GM23338 (cell line): ENCODE measurements around the gene SLC9A9. TPM values are rescaled to one million over a fixed set of nuclear protein-coding genes. Genes with fewer than 3 reads are reported as not detected.

Experiments
- ATAC-seq: fragments of 200-7000 bp; cut with Tn5 transposase; 3 replicates; pipeline ENCODE4 v1.9.1; 2020
- DNase-seq: peaks from one replicate; pipeline ENCODE4 v3.0.0-alpha.2; 2015; ENCODE audit warnings: low spot score
- H2AFZ ChIP-seq: fragments of 200-600 bp; sonication (generic); 2 replicates; pipeline ENCODE4 v1.8.0; 2016; ENCODE audit warnings: antibody characterized with exemption, mild to moderate bottlenecking, moderate library complexity
- H3F3A ChIP-seq: fragments of 200-600 bp; sonication (generic); replicated peaks from 2 replicates; pipeline ENCODE4 v1.8.0; 2017; ENCODE audit warnings: antibody characterized with exemption, mixed run types, low read depth
- H3K27ac ChIP-seq: fragments of 200-600 bp; sonication (generic); 2 replicates; pipeline ENCODE4 v1.6.1; 2016; ENCODE audit warnings: low read depth
- H3K27me3 ChIP-seq: fragments of 200-600 bp; sonication (generic); 2 replicates; pipeline ENCODE4 v1.8.0; 2016; ENCODE audit warnings: mild to moderate bottlenecking, mixed run types, moderate library complexity; ENCODE audit not compliant: insufficient read depth
- H3K36me3 ChIP-seq: fragments of 200-600 bp; sonication (generic); 2 replicates; pipeline ENCODE4 v1.8.0; 2016; ENCODE audit warnings: mild to moderate bottlenecking; ENCODE audit not compliant: insufficient read depth
- H3K4me1 ChIP-seq: fragments of 200-600 bp; sonication (generic); 2 replicates; pipeline ENCODE4 v1.8.0; 2016; ENCODE audit warnings: mild to moderate bottlenecking, moderate library complexity; ENCODE audit not compliant: insufficient read depth
- H3K4me2 ChIP-seq: fragments of 200-600 bp; sonication (generic); 2 replicates; pipeline ENCODE4 v1.7.1; 2017; ENCODE audit warnings: mixed run types
- H3K4me3 ChIP-seq: fragments of 200-600 bp; sonication (generic); 2 replicates; pipeline ENCODE4 v1.6.1; 2016; ENCODE audit warnings: mixed run types
- H3K79me2 ChIP-seq: fragments of 200-600 bp; sonication (generic); replicated peaks from 2 replicates; pipeline ENCODE4 v1.8.0; 2017; ENCODE audit warnings: mild to moderate bottlenecking; ENCODE audit not compliant: insufficient read depth
- H3K9me2 ChIP-seq: fragments of 200-600 bp; sonication (generic); 2 replicates; pipeline ENCODE4 v1.8.0; 2017; ENCODE audit not compliant: insufficient read depth
- H4K20me1 ChIP-seq: fragments of 200-600 bp; sonication (generic); replicated peaks from 2 replicates; pipeline ENCODE4 v1.8.0; 2017; ENCODE audit warnings: mild to moderate bottlenecking; ENCODE audit not compliant: insufficient read depth
- H3K27ac Mint-ChIP-seq: 2 replicates; pipeline ENCODE4 v1.8.0; 2020; ENCODE audit warnings: inconsistent platforms, mild to moderate bottlenecking, moderate library complexity, mixed read lengths
- H3K27me3 Mint-ChIP-seq: 3 replicates; pipeline ENCODE4 v1.8.0; 2022; ENCODE audit warnings: low read depth, mild to moderate bottlenecking, moderate library complexity, mixed read lengths, inconsistent platforms; ENCODE audit not compliant: insufficient read depth, poor library complexity
- H3K36me3 Mint-ChIP-seq: 3 replicates; pipeline ENCODE4 v1.8.0; 2021; ENCODE audit warnings: low read depth, mild to moderate bottlenecking, inconsistent platforms, moderate library complexity, mixed read lengths
- H3K4me1 Mint-ChIP-seq: 3 replicates; pipeline ENCODE4 v1.8.0; 2020; ENCODE audit warnings: mild to moderate bottlenecking, inconsistent platforms, mixed read lengths
- H3K4me3 Mint-ChIP-seq: 3 replicates; pipeline ENCODE4 v1.8.0; 2021; ENCODE audit warnings: moderate library complexity, mild to moderate bottlenecking, inconsistent platforms, mixed read lengths
- H3K9me3 Mint-ChIP-seq: 3 replicates; pipeline ENCODE4 v1.8.0; 2020; ENCODE audit warnings: moderate library complexity, mild to moderate bottlenecking, inconsistent platforms, mixed read lengths
- EZH2 ChIP-seq: fragments of 200-600 bp; sonication (generic); IDR thresholded peaks from one replicate; pipeline ENCODE4 v1.8.0; 2017; ENCODE audit warnings: antibody characterized with exemption, mild to moderate bottlenecking, low read depth; ENCODE audit not compliant: unreplicated experiment
- POLR2AphosphoS5 ChIP-seq: IDR thresholded peaks from 2 replicates; pipeline ENCODE4 v1.6.1; 2016; ENCODE audit warnings: antibody characterized with exemption, low read depth
- STAT1 ChIP-seq: IDR thresholded peaks from one replicate; pipeline ENCODE4 v1.6.1; 2016; ENCODE audit warnings: antibody characterized with exemption; ENCODE audit not compliant: unreplicated experiment
- polyA plus RNA-seq: library from polyadenylated mRNA; unstranded; fragments of >200 nt; fragmentation: Nextera tagmentation; extraction: Ambion mirVana; gene quantifications from 2 replicates; pipeline ENCODE4 v1.2.1, GENCODE V29; 2016
- total RNA-seq: library from RNA; depleted of rRNA; stranded (reverse); fragments of >200 nt; shearing (Covaris generic); gene quantifications from 2 replicates; pipeline ENCODE4 v1.2.3, GENCODE V29; 2014
- TF ChIP-seq, protein P1 (sequence below): fragments of 250-450 bp; sonication (Bioruptor Pico); IDR thresholded peaks from 2 replicates; pipeline ENCODE4 v1.5.0; 2020; ENCODE audit warnings: mild to moderate bottlenecking, moderate library complexity
- TF ChIP-seq, protein P2 (sequence below), 2 experiments: fragments of 200-600 bp in 1 of 2; sonication (generic) in 1 of 2; conservative IDR thresholded peaks; 2 replicates each; pipeline versions ENCODE4 v1.5.1 to v1.6.1; 2016 to 2017; ENCODE audit warnings: antibody characterized with exemption in 2 of 2, low read depth in 2 of 2, mild to moderate bottlenecking in 2 of 2, moderate library complexity in 1 of 2

SLC9A9 gene
- total and polyA plus RNA-seq, 2 experiments from 2014 or later: 1.3 to 1.6 TPM

DNA sequence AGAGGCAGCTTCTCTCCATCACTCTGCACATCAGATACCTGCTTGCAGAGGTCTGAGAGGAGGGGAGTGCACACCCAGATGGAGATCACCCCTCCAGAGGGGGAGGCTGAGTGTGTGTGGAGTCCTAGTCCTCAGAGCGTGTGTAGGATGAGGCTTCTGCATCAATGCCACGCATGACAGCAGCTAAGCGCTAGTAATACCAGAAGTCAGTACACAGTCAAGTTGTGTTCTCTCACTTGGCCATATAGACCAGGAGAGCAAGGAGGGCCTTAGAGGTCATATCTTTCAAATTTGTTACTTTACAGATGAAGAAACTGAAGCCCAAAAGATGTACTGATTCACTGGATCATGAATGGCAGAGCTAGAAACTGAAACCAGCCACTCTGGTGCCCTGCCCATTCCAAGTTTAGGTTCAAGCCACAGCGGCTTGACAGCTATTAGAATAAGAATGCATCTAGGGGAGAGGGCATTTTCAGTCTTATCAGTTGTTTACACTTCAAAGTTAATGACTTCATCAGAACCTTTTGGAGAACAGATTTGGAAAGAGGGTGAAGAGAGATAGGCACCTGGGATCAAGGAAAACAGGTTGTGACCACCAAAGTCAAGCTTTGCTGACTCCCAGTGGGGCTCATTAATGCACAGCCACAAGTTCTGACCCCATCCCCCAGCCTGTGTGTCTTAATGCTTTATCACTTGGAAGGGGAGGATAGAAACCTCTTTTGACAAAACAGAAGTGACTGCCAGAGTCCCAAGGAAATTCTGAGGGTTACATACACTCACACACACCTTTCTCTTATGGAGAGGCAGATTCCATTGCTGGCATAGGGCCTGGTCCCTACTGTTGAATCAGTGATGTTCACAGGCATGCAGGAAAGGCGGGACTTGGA lies 418.4 kb downstream of the SLC9A9 start:
- Mint-ChIP-seq H3K4me1 (peaks cover 26% of the 10 kb centered on the region), H3K36me3 (no peaks in the 10 kb centered on the region), H3K27me3 (peaks cover 4% of the 10 kb centered on the region), H3K4me3 (no peak overlapping the region), H3K27ac (no peak overlapping the region), H3K9me3 (no peaks in the 10 kb centered on the region)
- no peaks in the 10 kb centered on the region for H3K79me2 ChIP-seq
- no peaks in the 10 kb centered on the region for H4K20me1 ChIP-seq
- H3K4me2 ChIP-seq: peak overlapping the region; percentile 51; the same call in 1 of the 2 replicates
- H3K27me3 ChIP-seq: no peaks in the 10 kb centered on the region
- no peaks in the 10 kb centered on the region for H3F3A ChIP-seq
- ATAC-seq (peak; percentile 77), DNase-seq (peak; percentile 13)
- H3K4me3 ChIP-seq: no peak overlapping the region
- no peak overlapping the region for H2AFZ ChIP-seq
- H3K9me2 ChIP-seq: no peaks in the 10 kb centered on the region
- H3K4me1 ChIP-seq: peaks cover 11% of the 10 kb centered on the region
- no peaks in the 10 kb centered on the region for H3K36me3 ChIP-seq
- TF ChIP-seq, protein P1, sequence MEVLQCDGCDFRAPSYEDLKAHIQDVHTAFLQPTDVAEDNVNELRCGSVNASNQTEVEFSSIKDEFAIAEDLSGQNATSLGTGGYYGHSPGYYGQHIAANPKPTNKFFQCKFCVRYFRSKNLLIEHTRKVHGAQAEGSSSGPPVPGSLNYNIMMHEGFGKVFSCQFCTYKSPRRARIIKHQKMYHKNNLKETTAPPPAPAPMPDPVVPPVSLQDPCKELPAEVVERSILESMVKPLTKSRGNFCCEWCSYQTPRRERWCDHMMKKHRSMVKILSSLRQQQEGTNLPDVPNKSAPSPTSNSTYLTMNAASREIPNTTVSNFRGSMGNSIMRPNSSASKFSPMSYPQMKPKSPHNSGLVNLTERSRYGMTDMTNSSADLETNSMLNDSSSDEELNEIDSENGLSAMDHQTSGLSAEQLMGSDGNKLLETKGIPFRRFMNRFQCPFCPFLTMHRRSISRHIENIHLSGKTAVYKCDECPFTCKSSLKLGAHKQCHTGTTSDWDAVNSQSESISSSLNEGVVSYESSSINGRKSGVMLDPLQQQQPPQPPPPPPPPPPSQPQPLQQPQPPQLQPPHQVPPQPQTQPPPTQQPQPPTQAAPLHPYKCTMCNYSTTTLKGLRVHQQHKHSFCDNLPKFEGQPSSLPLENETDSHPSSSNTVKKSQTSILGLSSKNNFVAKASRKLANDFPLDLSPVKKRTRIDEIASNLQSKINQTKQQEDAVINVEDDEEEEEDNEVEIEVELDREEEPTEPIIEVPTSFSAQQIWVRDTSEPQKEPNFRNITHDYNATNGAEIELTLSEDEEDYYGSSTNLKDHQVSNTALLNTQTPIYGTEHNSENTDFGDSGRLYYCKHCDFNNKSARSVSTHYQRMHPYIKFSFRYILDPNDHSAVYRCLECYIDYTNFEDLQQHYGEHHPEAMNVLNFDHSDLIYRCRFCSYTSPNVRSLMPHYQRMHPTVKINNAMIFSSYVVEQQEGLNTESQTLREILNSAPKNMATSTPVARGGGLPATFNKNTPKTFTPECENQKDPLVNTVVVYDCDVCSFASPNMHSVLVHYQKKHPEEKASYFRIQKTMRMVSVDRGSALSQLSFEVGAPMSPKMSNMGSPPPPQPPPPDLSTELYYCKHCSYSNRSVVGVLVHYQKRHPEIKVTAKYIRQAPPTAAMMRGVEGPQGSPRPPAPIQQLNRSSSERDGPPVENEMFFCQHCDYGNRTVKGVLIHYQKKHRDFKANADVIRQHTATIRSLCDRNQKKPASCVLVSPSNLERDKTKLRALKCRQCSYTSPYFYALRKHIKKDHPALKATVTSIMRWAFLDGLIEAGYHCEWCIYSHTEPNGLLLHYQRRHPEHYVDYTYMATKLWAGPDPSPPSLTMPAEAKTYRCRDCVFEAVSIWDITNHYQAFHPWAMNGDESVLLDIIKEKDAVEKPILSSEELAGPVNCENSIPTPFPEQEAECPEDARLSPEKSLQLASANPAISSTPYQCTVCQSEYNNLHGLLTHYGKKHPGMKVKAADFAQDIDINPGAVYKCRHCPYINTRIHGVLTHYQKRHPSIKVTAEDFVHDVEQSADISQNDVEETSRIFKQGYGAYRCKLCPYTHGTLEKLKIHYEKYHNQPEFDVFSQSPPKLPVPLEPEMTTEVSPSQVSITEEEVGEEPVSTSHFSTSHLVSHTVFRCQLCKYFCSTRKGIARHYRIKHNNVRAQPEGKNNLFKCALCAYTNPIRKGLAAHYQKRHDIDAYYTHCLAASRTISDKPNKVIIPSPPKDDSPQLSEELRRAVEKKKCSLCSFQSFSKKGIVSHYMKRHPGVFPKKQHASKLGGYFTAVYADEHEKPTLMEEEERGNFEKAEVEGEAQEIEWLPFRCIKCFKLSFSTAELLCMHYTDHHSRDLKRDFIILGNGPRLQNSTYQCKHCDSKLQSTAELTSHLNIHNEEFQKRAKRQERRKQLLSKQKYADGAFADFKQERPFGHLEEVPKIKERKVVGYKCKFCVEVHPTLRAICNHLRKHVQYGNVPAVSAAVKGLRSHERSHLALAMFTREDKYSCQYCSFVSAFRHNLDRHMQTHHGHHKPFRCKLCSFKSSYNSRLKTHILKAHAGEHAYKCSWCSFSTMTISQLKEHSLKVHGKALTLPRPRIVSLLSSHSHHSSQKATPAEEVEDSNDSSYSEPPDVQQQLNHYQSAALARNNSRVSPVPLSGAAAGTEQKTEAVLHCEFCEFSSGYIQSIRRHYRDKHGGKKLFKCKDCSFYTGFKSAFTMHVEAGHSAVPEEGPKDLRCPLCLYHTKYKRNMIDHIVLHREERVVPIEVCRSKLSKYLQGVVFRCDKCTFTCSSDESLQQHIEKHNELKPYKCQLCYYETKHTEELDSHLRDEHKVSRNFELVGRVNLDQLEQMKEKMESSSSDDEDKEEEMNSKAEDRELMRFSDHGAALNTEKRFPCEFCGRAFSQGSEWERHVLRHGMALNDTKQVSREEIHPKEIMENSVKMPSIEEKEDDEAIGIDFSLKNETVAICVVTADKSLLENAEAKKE: no peak
- TF ChIP-seq STAT1 (no peak), POLR2AphosphoS5 (no peak), EZH2 (no peak)
- TF ChIP-seq, protein P2, sequence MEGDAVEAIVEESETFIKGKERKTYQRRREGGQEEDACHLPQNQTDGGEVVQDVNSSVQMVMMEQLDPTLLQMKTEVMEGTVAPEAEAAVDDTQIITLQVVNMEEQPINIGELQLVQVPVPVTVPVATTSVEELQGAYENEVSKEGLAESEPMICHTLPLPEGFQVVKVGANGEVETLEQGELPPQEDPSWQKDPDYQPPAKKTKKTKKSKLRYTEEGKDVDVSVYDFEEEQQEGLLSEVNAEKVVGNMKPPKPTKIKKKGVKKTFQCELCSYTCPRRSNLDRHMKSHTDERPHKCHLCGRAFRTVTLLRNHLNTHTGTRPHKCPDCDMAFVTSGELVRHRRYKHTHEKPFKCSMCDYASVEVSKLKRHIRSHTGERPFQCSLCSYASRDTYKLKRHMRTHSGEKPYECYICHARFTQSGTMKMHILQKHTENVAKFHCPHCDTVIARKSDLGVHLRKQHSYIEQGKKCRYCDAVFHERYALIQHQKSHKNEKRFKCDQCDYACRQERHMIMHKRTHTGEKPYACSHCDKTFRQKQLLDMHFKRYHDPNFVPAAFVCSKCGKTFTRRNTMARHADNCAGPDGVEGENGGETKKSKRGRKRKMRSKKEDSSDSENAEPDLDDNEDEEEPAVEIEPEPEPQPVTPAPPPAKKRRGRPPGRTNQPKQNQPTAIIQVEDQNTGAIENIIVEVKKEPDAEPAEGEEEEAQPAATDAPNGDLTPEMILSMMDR (conservative IDR thresholded peaks at IDR 0.05; ENCODE audit: low read depth in 2 of 2): no peak
- no peak overlapping the region for H3K27ac ChIP-seq
